CD14-positive monocyte (primary cell): ENCODE data around the gene SEC24D. TPM values are rescaled to one million over a fixed set of nuclear protein-coding genes. Genes with fewer than 3 reads are reported as not detected.

Source experiments
- DNase-seq, 3 donors: peaks; one replicate each; pipeline ENCODE4 v3.0.0-alpha.2; 2011 to 2022
- H2AFZ ChIP-seq: 2 replicates; pipeline ENCODE4 v1.6.0; 2012; ENCODE audit warnings: mild to moderate bottlenecking, low read depth, low read length, inconsistent platforms; ENCODE audit not compliant: insufficient read depth, poor library complexity, severe bottlenecking
- H3K27ac ChIP-seq, 2 donors: 1 replicate in 1 of 2; 2 replicates in 1 of 2; pipeline ENCODE4 v1.5.1; 2012 to 2013; ENCODE audit warnings: low read length in 2 of 2, control low read depth in 1 of 2, inconsistent platforms in 1 of 2, low read depth in 1 of 2, mild to moderate bottlenecking in 1 of 2
- H3K27me3 ChIP-seq, 2 donors: one replicate each; pipeline versions ENCODE4 v1.6.0 to v1.6.1; 2011 to 2013; ENCODE audit warnings: low read length in 2 of 2; ENCODE audit not compliant: control insufficient read depth in 2 of 2, insufficient read depth in 2 of 2
- H3K36me3 ChIP-seq, 2 donors: replicated peaks in 1 of 2; 1 replicate in 1 of 2; 2 replicates in 1 of 2; pipeline versions ENCODE4 v1.5.1 to v1.6.1; 2012 to 2013; ENCODE audit warnings: low read length in 2 of 2, control low read depth in 1 of 2, inconsistent platforms in 1 of 2, mild to moderate bottlenecking in 1 of 2; ENCODE audit not compliant: insufficient read depth in 2 of 2, control insufficient read depth in 1 of 2
- H3K4me1 ChIP-seq, 2 donors: 1 replicate in 1 of 2; 2 replicates in 1 of 2; pipeline versions ENCODE4 v1.5.1 to v1.6.1; 2012 to 2013; ENCODE audit warnings: low read length in 2 of 2, control low read depth in 1 of 2, inconsistent platforms in 1 of 2, mild to moderate bottlenecking in 1 of 2, moderate library complexity in 1 of 2; ENCODE audit not compliant: insufficient read depth in 2 of 2, control insufficient read depth in 1 of 2
- H3K4me2 ChIP-seq: replicated peaks from 2 replicates; pipeline ENCODE3; 2012; ENCODE audit warnings: low read length, moderate library complexity, mild to moderate bottlenecking; ENCODE audit not compliant: poor library complexity, severe bottlenecking; ENCODE audit errors: extremely low read depth
- H3K4me3 ChIP-seq, 3 experiments: fragments of 200-600 bp in 1 of 3; sonication (generic) in 1 of 3; replicated peaks in 1 of 3; 1 replicate in 2 of 3; 2 replicates in 1 of 3; pipeline ENCODE4 v1.5.1; 2011 to 2013; ENCODE audit warnings: low read length in 3 of 3, mild to moderate bottlenecking in 3 of 3, control low read depth in 2 of 3, low read depth in 2 of 3, inconsistent platforms in 1 of 3, moderate library complexity in 1 of 3
- H3K79me2 ChIP-seq: 2 replicates; pipeline ENCODE4 v1.6.0; 2012; ENCODE audit warnings: mild to moderate bottlenecking, control low read depth, inconsistent platforms, low read length, moderate library complexity; ENCODE audit not compliant: insufficient read depth
- H3K9ac ChIP-seq: 2 replicates; pipeline ENCODE4 v1.6.0; 2017; ENCODE audit warnings: low read length, mild to moderate bottlenecking; ENCODE audit not compliant: insufficient read depth, poor library complexity, severe bottlenecking
- H3K9me3 ChIP-seq, 2 donors: replicated peaks in 1 of 2; 1 replicate in 1 of 2; 2 replicates in 1 of 2; pipeline versions ENCODE4 v1.5.1 to v1.6.1; 2012 to 2013; ENCODE audit warnings: low read length in 2 of 2, control low read depth in 1 of 2; ENCODE audit not compliant: control insufficient read depth in 1 of 2, insufficient read depth in 1 of 2
- H4K20me1 ChIP-seq: 2 replicates; pipeline ENCODE4 v1.6.0; 2012; ENCODE audit warnings: mild to moderate bottlenecking, low read length, control low read depth, moderate library complexity; ENCODE audit not compliant: insufficient read depth
- H3K27ac Mint-ChIP-seq, 7 donors: one replicate each; pipeline ENCODE4 v1.8.0; 2020; ENCODE audit warnings: mild to moderate bottlenecking in 7 of 7, mixed read lengths in 7 of 7, moderate library complexity in 6 of 7, inconsistent platforms in 2 of 7
- H3K27me3 Mint-ChIP-seq, 3 donors: one replicate each; pipeline ENCODE4 v1.8.0; 2021 to 2022; ENCODE audit warnings: low read depth in 3 of 3, mild to moderate bottlenecking in 3 of 3, mixed read lengths in 3 of 3, moderate library complexity in 3 of 3, inconsistent platforms in 1 of 3
- H3K36me3 Mint-ChIP-seq, 2 donors: one replicate each; pipeline ENCODE4 v1.8.0; 2020; ENCODE audit warnings: mixed read lengths in 2 of 2, inconsistent platforms in 1 of 2, mild to moderate bottlenecking in 1 of 2
- H3K4me1 Mint-ChIP-seq: one replicate; pipeline ENCODE4 v1.8.0; 2020; ENCODE audit warnings: mild to moderate bottlenecking, mixed read lengths
- H3K4me3 Mint-ChIP-seq, 2 donors: one replicate each; pipeline ENCODE4 v1.8.0; 2020; ENCODE audit warnings: mild to moderate bottlenecking in 2 of 2, mixed read lengths in 2 of 2, moderate library complexity in 1 of 2
- H3K9me3 Mint-ChIP-seq, 7 donors: one replicate each; pipeline ENCODE4 v1.8.0; 2020 to 2022; ENCODE audit warnings: mixed read lengths in 7 of 7, mild to moderate bottlenecking in 6 of 7, moderate library complexity in 6 of 7, inconsistent platforms in 2 of 7
- CTCF ChIP-seq: fragments of 200-600 bp; IDR thresholded peaks from one replicate; pipeline ENCODE4 v1.8.0; 2022; ENCODE audit warnings: antibody characterized with exemption, mild to moderate bottlenecking
- WGBS: methylation state at CpG from one replicate; pipeline ENCODE4 v1.1.5; 2013; ENCODE audit warnings: missing lambda C conversion rate; ENCODE audit not compliant: insufficient coverage; 5-methylcytosine and 5-hydroxymethylcytosine counted together
- intact Hi-C, 2 donors: fragments of 100-400 bp; cut with micrococcal nuclease; formaldehyde crosslinking; loops; one replicate each; pipeline versions ENCODE4 v1.15.0 to v1.15.1; 2023
- polyA plus RNA-seq, 3 donors: library from polyadenylated mRNA; depleted of rRNA in 1 of 3; unstranded in 2 of 3; stranded (reverse) in 1 of 3; fragments of 300-500 nt in 2 of 3; fragments of >200 nt in 1 of 3; fragmentation: Illumina TruSeq in 2 of 3; gene quantifications; 1 replicate in 2 of 3; 2 replicates in 1 of 3; pipeline ENCODE4 v1.2.3, GENCODE V29; 2012 to 2021

The SEC24D gene
- polyA plus RNA-seq, 3 donors = 16.8 to 31.3 (median 22.6) TPM

DNA sequence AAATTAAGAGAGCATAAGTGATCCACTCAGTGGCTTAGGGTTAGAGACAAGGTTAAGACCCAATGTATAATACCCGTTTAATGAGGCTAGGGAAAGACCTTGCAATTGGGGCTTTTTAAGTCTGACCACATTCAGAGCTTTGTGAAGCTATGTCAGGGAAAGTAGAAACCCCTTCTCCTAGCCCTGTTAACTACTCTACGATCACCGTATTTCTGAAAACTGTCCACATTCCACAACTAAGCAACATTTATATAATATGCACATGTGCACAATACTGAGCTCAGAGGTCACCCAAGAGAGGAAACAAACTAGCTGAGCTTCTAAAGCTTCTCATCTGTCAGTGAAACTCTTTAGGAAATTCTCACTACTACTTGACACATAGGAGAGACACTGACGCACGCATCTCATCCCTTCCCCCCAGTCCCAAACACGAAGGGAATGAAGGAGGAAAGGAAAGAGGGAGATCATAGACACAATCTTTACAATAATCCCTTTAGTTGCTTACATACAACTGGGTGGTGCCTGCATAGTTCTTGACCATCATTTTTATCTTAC is 94.5 kb downstream of the SEC24D start:
- no peaks in the 10 kb centered on the region for H3K27me3 ChIP-seq
- no peaks in the 10 kb centered on the region for H3K27me3 Mint-ChIP-seq
- peaks cover 79 to 88% of the 10 kb centered on the region in 2 donors for H3K36me3 Mint-ChIP-seq
- no peak overlapping the region for H3K27ac Mint-ChIP-seq
- H3K36me3 ChIP-seq = peaks cover 81 to 95% of the 10 kb centered on the region in 2 donors
- intact Hi-C loops = no loop called here
- H3K9me3 ChIP-seq = no peaks in the 10 kb centered on the region
- H3K4me2 ChIP-seq = no peak overlapping the region
- DNase-seq = no peak
- no peak overlapping the region for H3K4me3 ChIP-seq
- H3K9me3 Mint-ChIP-seq = no peaks in the 10 kb centered on the region
- no peaks in the 10 kb centered on the region for H3K4me1 Mint-ChIP-seq
- H3K27ac ChIP-seq = no peak overlapping the region
- no peaks in the 10 kb centered on the region for H3K79me2 ChIP-seq
- no peaks in the 10 kb centered on the region for H3K4me1 ChIP-seq
- no peak for TF ChIP-seq CTCF
- 100% methylated on average over 1 of the region's 6 CpGs for WGBS
- H4K20me1 ChIP-seq = no peaks in the 10 kb centered on the region
- H3K4me3 Mint-ChIP-seq = no peak overlapping the region
- H3K9ac ChIP-seq = no peak overlapping the region
- no peak overlapping the region for H2AFZ ChIP-seq

- Histone ChIP-seq H4K20me1 (no peaks in the 10 kb centered on the region), H3K9ac (no peak overlapping the region), H3K4me1 (no peaks in the 10 kb centered on the region), H3K79me2 (no peaks in the 10 kb centered on the region), H3K36me3 (peaks cover 83 to 97% of the 10 kb centered on the region in 2 donors), H3K4me2 (no peak overlapping the region), H3K27ac (no peak overlapping the region), H2AFZ (no peak overlapping the region), H3K4me3 (no peak overlapping the region), H3K9me3 (no peaks in the 10 kb centered on the region), H3K27me3 (no peaks in the 10 kb centered on the region)
- Mint-ChIP-seq H3K9me3 (no peaks in the 10 kb centered on the region), H3K27ac (no peak overlapping the region), H3K36me3 (peaks cover 78 to 89% of the 10 kb centered on the region in 2 donors), H3K4me3 (no peak overlapping the region), H3K4me1 (no peaks in the 10 kb centered on the region), H3K27me3 (no peaks in the 10 kb centered on the region)
- peak in 1 of 3 donors; percentile 8 for DNase-seq
- TF ChIP-seq CTCF = peak; percentile 64
- WGBS = no CpG with 5 or more reads among the region's 5 CpGs
- intact Hi-C loops = no loop called here
Measured at GRCh38 chr4:118740869-118741268, 95.1 kb downstream of the SEC24D start.
